Measurements from ENCODE around the gene CRIP2.

Gene CRIP2

GRCh38 chr14:105452963-105453362, 21.7 kb upstream of the CRIP2 start:
- no peaks in the 10 kb centered on the region for H3K4me1 ChIP-seq (ENCODE audit: insufficient read depth, low read length, severe bottlenecking)
- H3F3A ChIP-seq (ENCODE audit: insufficient read depth, low read length), result no peaks in the 10 kb centered on the region
- H3K79me2 ChIP-seq (ENCODE audit: insufficient read depth, low read length), result no peaks in the 10 kb centered on the region
- no peaks in the 10 kb centered on the region for H3K27me3 ChIP-seq (ENCODE audit: insufficient read depth, low read length)
- H3K4me2 ChIP-seq (ENCODE audit: low read length), result no peak overlapping the region
- TF ChIP-seq, protein P1, sequence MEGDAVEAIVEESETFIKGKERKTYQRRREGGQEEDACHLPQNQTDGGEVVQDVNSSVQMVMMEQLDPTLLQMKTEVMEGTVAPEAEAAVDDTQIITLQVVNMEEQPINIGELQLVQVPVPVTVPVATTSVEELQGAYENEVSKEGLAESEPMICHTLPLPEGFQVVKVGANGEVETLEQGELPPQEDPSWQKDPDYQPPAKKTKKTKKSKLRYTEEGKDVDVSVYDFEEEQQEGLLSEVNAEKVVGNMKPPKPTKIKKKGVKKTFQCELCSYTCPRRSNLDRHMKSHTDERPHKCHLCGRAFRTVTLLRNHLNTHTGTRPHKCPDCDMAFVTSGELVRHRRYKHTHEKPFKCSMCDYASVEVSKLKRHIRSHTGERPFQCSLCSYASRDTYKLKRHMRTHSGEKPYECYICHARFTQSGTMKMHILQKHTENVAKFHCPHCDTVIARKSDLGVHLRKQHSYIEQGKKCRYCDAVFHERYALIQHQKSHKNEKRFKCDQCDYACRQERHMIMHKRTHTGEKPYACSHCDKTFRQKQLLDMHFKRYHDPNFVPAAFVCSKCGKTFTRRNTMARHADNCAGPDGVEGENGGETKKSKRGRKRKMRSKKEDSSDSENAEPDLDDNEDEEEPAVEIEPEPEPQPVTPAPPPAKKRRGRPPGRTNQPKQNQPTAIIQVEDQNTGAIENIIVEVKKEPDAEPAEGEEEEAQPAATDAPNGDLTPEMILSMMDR (IDR thresholded peaks at IDR 0.05; ENCODE audit: low read length), result no peak
- TF ChIP-seq EZH2 (IDR thresholded peaks at IDR 0.05; ENCODE audit: borderline replicate concordance, low read length), result no peak
- no peak overlapping the region for H3K9ac ChIP-seq (ENCODE audit: low read length)
- no peaks in the 10 kb centered on the region for H3K9me2 ChIP-seq (ENCODE audit: low read depth, low read length)
- H3K36me3 ChIP-seq (ENCODE audit: insufficient read depth, low read length), result peaks cover 85% of the 10 kb centered on the region
- no peaks in the 10 kb centered on the region for H4K20me1 ChIP-seq (ENCODE audit: insufficient read depth, low read length)
- H3K27ac ChIP-seq (ENCODE audit: low read depth, low read length, poor library complexity, severe bottlenecking), result no peak overlapping the region
- no peak overlapping the region for H3K4me3 ChIP-seq (ENCODE audit: low read depth, low read length, poor library complexity, severe bottlenecking)
- H2AFZ ChIP-seq (ENCODE audit: low read length), result no peak overlapping the region
- H3K9me3 ChIP-seq (ENCODE audit: low read length), result no peaks in the 10 kb centered on the region

DNA sequence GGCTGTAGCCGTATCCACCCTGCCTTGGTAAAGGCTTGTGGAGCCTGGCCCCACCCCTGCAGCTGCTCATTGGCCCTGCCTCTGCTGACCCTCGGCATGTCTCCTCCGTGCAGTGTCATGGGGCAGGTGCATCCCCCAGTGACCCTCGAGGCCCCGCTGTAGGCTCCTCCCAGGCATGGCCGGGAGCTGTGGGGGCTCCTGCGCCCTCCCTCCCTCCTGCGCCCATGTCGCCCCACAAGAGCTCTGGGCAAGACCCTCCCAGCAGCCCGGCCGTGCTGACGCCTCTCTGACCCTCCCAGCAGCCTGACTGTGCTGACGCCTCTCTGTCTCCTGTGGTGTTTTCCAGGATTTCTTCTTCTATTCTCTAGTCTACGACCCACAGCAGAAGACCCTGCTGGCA, 20.8 kb upstream of the CRIP2 start:
- Histone ChIP-seq H3K4me1 (ENCODE audit: insufficient read depth, low read length, severe bottlenecking) (no peaks in the 10 kb centered on the region), H3K9me3 (ENCODE audit: low read length) (no peaks in the 10 kb centered on the region), H2AFZ (ENCODE audit: low read length) (no peak overlapping the region), H3K9me2 (ENCODE audit: low read depth, low read length) (no peaks in the 10 kb centered on the region), H3K4me3 (ENCODE audit: low read depth, low read length, poor library complexity, severe bottlenecking) (no peak overlapping the region), H3K79me2 (ENCODE audit: insufficient read depth, low read length) (no peaks in the 10 kb centered on the region), H3K27ac (ENCODE audit: low read depth, low read length, poor library complexity, severe bottlenecking) (no peak overlapping the region), H3K9ac (ENCODE audit: low read length) (no peak overlapping the region), H3F3A (ENCODE audit: insufficient read depth, low read length) (no peaks in the 10 kb centered on the region), H3K27me3 (ENCODE audit: insufficient read depth, low read length) (no peaks in the 10 kb centered on the region), H4K20me1 (ENCODE audit: insufficient read depth, low read length) (no peaks in the 10 kb centered on the region), H3K4me2 (ENCODE audit: low read length) (no peak overlapping the region), H3K36me3 (ENCODE audit: insufficient read depth, low read length) (peaks cover 93% of the 10 kb centered on the region)
- no peak for TF ChIP-seq EZH2 (IDR thresholded peaks at IDR 0.05; ENCODE audit: borderline replicate concordance, low read length)
- TF ChIP-seq, protein P1 (IDR thresholded peaks at IDR 0.05; ENCODE audit: low read length), result no peak

- H3K27ac ChIP-seq (ENCODE audit: low read depth, low read length, poor library complexity, severe bottlenecking), result no peak overlapping the region
- no peaks in the 10 kb centered on the region for H3K79me2 ChIP-seq (ENCODE audit: insufficient read depth, low read length)
- H2AFZ ChIP-seq (ENCODE audit: low read length), result no peak overlapping the region
- no peaks in the 10 kb centered on the region for H3F3A ChIP-seq (ENCODE audit: insufficient read depth, low read length)
- no peak overlapping the region for H3K4me2 ChIP-seq (ENCODE audit: low read length)
- no peaks in the 10 kb centered on the region for H4K20me1 ChIP-seq (ENCODE audit: insufficient read depth, low read length)
- no peaks in the 10 kb centered on the region for H3K4me1 ChIP-seq (ENCODE audit: insufficient read depth, low read length, severe bottlenecking)
- no peak overlapping the region for H3K4me3 ChIP-seq (ENCODE audit: low read depth, low read length, poor library complexity, severe bottlenecking)
- TF ChIP-seq EZH2 (IDR thresholded peaks at IDR 0.05; ENCODE audit: borderline replicate concordance, low read length), result no peak
- TF ChIP-seq, protein P1 (IDR thresholded peaks at IDR 0.05; ENCODE audit: low read length), result no peak
- no peaks in the 10 kb centered on the region for H3K9me3 ChIP-seq (ENCODE audit: low read length)
- H3K27me3 ChIP-seq (ENCODE audit: insufficient read depth, low read length), result no peaks in the 10 kb centered on the region
- H3K9ac ChIP-seq (ENCODE audit: low read length), result no peak overlapping the region
- H3K36me3 ChIP-seq (ENCODE audit: insufficient read depth, low read length), result peaks cover 83% of the 10 kb centered on the region
- H3K9me2 ChIP-seq (ENCODE audit: low read depth, low read length), result no peaks in the 10 kb centered on the region
Measured at GRCh38 chr14:105455086-105455640, 19.5 kb upstream of the CRIP2 start.
